COLO829 (cell line): Measurements from ENCODE around the gene CA10.

ENCODE experiments used
- DNase-seq: peaks from one replicate; pipeline ENCODE4 v3.0.0; 2012; ENCODE audit warnings: low spot score

Gene CA10

GRCh38 chr17:51947160-51947735 lies 211.3 kb downstream of the CA10 start:
- DNase-seq = no peak

GRCh38 chr17:51946311-51946710 lies 212.2 kb downstream of the CA10 start:
- DNase-seq = no peak

GRCh38 chr17:51941272-51941671 lies 217.2 kb downstream of the CA10 start:
- DNase-seq = no peak

GRCh38 chr17:51937264-51937663 lies 221.2 kb downstream of the CA10 start:
- DNase-seq = no peak

GRCh38 chr17:51935477-51935876 lies 223.0 kb downstream of the CA10 start:
- no peak for DNase-seq

- no peak for DNase-seq
Measured at GRCh38 chr17:51933647-51934046, 224.9 kb downstream of the CA10 start.

GRCh38 chr17:51926448-51926847 lies 232.1 kb downstream of the CA10 start:
- no peak for DNase-seq

- DNase-seq = no peak
Measured at GRCh38 chr17:51921500-51921899, 237.0 kb downstream of the CA10 start.

GRCh38 chr17:51914577-51914976 lies 243.9 kb downstream of the CA10 start:
- no peak for DNase-seq

- DNase-seq = no peak
Measured at GRCh38 chr17:51913491-51914205, 244.9 kb downstream of the CA10 start.

GRCh38 chr17:51912939-51913338 lies 245.6 kb downstream of the CA10 start:
- no peak for DNase-seq

- no peak for DNase-seq
Measured at GRCh38 chr17:51911237-51911636, 247.3 kb downstream of the CA10 start.

GRCh38 chr17:51909971-51910370 lies 248.5 kb downstream of the CA10 start:
- no peak for DNase-seq

GRCh38 chr17:51908841-51909537 lies 249.5 kb downstream of the CA10 start:
- no peak for DNase-seq

- DNase-seq = no peak
Measured at GRCh38 chr17:51907041-51907440, 251.5 kb downstream of the CA10 start.

GRCh38 chr17:51904379-51904778 lies 254.1 kb downstream of the CA10 start:
- DNase-seq = no peak

GRCh38 chr17:51901242-51901641 lies 257.3 kb downstream of the CA10 start:
- no peak for DNase-seq

GRCh38 chr17:51891936-51892335 lies 266.6 kb downstream of the CA10 start:
- DNase-seq = no peak

- DNase-seq = no peak
Measured at GRCh38 chr17:51890710-51891109, 267.8 kb downstream of the CA10 start.

- DNase-seq = no peak
Measured at GRCh38 chr17:51888816-51889215, 269.7 kb downstream of the CA10 start.

GRCh38 chr17:51876986-51877385 lies 281.5 kb downstream of the CA10 start:
- no peak for DNase-seq

- DNase-seq = no peak
Measured at GRCh38 chr17:51873302-51873701, 285.2 kb downstream of the CA10 start.

GRCh38 chr17:51869387-51869786 lies 289.1 kb downstream of the CA10 start:
- DNase-seq = no peak
